ENCODE results near the gene FXR1.
"Not testable (repeated sequence)": the region's sequence is repeated elsewhere in the genome, so short reads cannot be mapped to it uniquely, and the experiment has no call there.

The FXR1 gene

DNA sequence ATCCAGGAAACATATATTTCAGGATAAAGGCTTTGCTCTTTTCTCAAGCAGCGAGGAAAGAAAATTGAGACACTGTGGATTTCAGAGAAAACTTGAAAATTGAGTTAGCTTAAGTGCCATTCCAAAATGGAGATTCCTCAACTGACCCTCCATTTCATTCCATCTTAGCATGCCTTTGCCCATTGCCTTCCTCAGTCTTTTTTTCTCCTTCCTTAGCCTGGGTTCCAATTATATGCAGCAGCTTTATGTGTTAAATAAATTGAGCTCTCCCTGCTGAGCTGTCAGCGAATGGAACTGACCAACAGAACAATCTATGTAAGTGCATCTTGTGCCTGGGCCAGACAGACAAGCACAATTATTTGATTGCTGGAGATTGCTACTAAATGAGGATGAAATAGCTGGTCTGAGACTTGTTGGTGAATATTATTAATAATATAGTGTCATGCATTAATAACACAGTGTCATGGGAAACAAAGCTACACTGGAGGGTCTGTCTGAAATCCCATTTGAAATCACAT, 84.0 kb downstream of the FXR1 start:
- no peak for DNase-seq
- H3K4me3 ChIP-seq (ENCODE audit: insufficient read depth, low read depth, low read length, poor library complexity, severe bottlenecking): no peak overlapping the region

GRCh38 chr3:181002331-181002730, 89.9 kb downstream of the FXR1 start:
- H3K36me3 ChIP-seq (ENCODE audit: control insufficient read depth, insufficient read depth, low read length); DNase-seq; H3K9me3 ChIP-seq (ENCODE audit: control insufficient read depth, low read length); H3K27ac ChIP-seq (ENCODE audit: insufficient read depth, low read length, poor library complexity, severe bottlenecking); H3K4me3 ChIP-seq (ENCODE audit: insufficient read depth, low read depth, low read length, poor library complexity, severe bottlenecking); H3K4me1 ChIP-seq (ENCODE audit: control insufficient read depth, insufficient read depth, low read length, poor library complexity, severe bottlenecking); H3K27me3 ChIP-seq (replicated peaks; ENCODE audit: control insufficient read depth, insufficient read depth, low read length, poor library complexity, severe bottlenecking): not testable (repeated sequence)

More for the DNA sequence above, 84.0 kb downstream of the FXR1 start:
- Histone ChIP-seq H3K36me3 (ENCODE audit: control insufficient read depth, insufficient read depth, low read length) (no peaks in the 10 kb centered on the region), H3K27me3 (replicated peaks; ENCODE audit: control insufficient read depth, insufficient read depth, low read length, poor library complexity, severe bottlenecking) (no peaks in the 10 kb centered on the region), H3K9me3 (ENCODE audit: control insufficient read depth, low read length) (no peaks in the 10 kb centered on the region), H3K27ac (ENCODE audit: insufficient read depth, low read length, poor library complexity, severe bottlenecking) (no peak overlapping the region), H3K4me1 (ENCODE audit: control insufficient read depth, insufficient read depth, low read length, poor library complexity, severe bottlenecking) (no peaks in the 10 kb centered on the region)

DNA sequence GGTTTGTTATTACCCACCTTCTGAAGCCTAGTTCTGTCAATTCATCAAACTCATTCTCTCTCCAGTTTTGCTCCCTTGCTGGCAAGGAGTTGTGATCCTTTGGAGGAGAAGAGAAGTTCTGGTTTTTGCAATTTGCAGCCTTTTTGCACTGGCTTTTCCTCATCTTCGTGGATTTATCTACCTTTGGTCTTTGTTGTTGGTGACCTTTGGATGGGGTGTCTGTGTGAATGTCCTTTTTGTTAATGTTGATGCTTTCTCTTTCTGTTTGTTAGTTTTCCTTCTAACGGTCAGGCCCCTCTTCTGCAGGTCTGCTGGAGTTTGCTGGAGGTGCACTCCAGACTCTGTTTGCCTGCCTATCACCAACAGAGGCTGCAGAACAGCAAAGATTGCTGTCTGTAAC, 91.0 kb downstream of the FXR1 start:
- H3K27me3 ChIP-seq (replicated peaks; ENCODE audit: control insufficient read depth, insufficient read depth, low read length, poor library complexity, severe bottlenecking); H3K4me1 ChIP-seq (ENCODE audit: control insufficient read depth, insufficient read depth, low read length, poor library complexity, severe bottlenecking); DNase-seq; H3K4me3 ChIP-seq (ENCODE audit: insufficient read depth, low read depth, low read length, poor library complexity, severe bottlenecking); H3K27ac ChIP-seq (ENCODE audit: insufficient read depth, low read length, poor library complexity, severe bottlenecking); H3K36me3 ChIP-seq (ENCODE audit: control insufficient read depth, insufficient read depth, low read length); H3K9me3 ChIP-seq (ENCODE audit: control insufficient read depth, low read length): not testable (repeated sequence)

- Histone ChIP-seq H3K9me3 (ENCODE audit: control insufficient read depth, low read length) (no peaks in the 10 kb centered on the region), H3K36me3 (ENCODE audit: control insufficient read depth, insufficient read depth, low read length) (no peaks in the 10 kb centered on the region), H3K27me3 (replicated peaks; ENCODE audit: control insufficient read depth, insufficient read depth, low read length, poor library complexity, severe bottlenecking) (no peaks in the 10 kb centered on the region), H3K4me3 (ENCODE audit: insufficient read depth, low read depth, low read length, poor library complexity, severe bottlenecking) (no peak overlapping the region), H3K4me1 (ENCODE audit: control insufficient read depth, insufficient read depth, low read length, poor library complexity, severe bottlenecking) (no peaks in the 10 kb centered on the region), H3K27ac (ENCODE audit: insufficient read depth, low read length, poor library complexity, severe bottlenecking) (no peak overlapping the region)
- no peak for DNase-seq
Measured at GRCh38 chr3:181006541-181006940, 94.1 kb downstream of the FXR1 start.

DNA sequence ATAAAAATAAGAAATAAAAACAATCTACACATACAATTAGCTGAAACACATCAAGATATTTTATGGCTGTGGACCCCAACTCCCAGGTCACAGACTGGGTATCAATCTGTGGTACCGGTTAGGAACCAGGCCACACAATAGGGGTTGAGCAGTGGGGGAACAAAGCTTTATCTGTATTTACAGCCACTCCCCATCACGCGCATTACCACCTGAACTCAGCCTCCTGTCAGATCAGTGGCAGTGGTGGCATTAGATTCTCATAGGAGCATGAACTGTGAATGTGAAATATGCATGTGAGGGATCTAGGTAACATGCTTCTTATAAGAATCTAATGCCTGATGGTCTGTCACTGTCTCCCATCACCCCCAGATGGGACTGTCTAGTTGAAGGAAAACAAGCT, 94.8 kb downstream of the FXR1 start:
- Histone ChIP-seq H3K4me3 (ENCODE audit: insufficient read depth, low read depth, low read length, poor library complexity, severe bottlenecking) (no peak overlapping the region), H3K27ac (ENCODE audit: insufficient read depth, low read length, poor library complexity, severe bottlenecking) (no peak overlapping the region), H3K27me3 (replicated peaks; ENCODE audit: control insufficient read depth, insufficient read depth, low read length, poor library complexity, severe bottlenecking) (no peaks in the 10 kb centered on the region), H3K9me3 (ENCODE audit: control insufficient read depth, low read length) (no peaks in the 10 kb centered on the region), H3K36me3 (ENCODE audit: control insufficient read depth, insufficient read depth, low read length) (no peaks in the 10 kb centered on the region), H3K4me1 (ENCODE audit: control insufficient read depth, insufficient read depth, low read length, poor library complexity, severe bottlenecking) (no peaks in the 10 kb centered on the region)
- DNase-seq: no peak

- no peaks in the 10 kb centered on the region for H3K4me1 ChIP-seq (ENCODE audit: control insufficient read depth, insufficient read depth, low read length, poor library complexity, severe bottlenecking)
- no peak for DNase-seq
- no peak overlapping the region for H3K4me3 ChIP-seq (ENCODE audit: insufficient read depth, low read depth, low read length, poor library complexity, severe bottlenecking)
- no peaks in the 10 kb centered on the region for H3K9me3 ChIP-seq (ENCODE audit: control insufficient read depth, low read length)
- no peak overlapping the region for H3K27ac ChIP-seq (ENCODE audit: insufficient read depth, low read length, poor library complexity, severe bottlenecking)
- H3K27me3 ChIP-seq (replicated peaks; ENCODE audit: control insufficient read depth, insufficient read depth, low read length, poor library complexity, severe bottlenecking): no peaks in the 10 kb centered on the region
- no peaks in the 10 kb centered on the region for H3K36me3 ChIP-seq (ENCODE audit: control insufficient read depth, insufficient read depth, low read length)
Measured at GRCh38 chr3:181008796-181009195, 96.3 kb downstream of the FXR1 start.

GRCh38 chr3:181009225-181009624, 96.8 kb downstream of the FXR1 start:
- no peak overlapping the region for H3K4me3 ChIP-seq (ENCODE audit: insufficient read depth, low read depth, low read length, poor library complexity, severe bottlenecking)
- no peaks in the 10 kb centered on the region for H3K9me3 ChIP-seq (ENCODE audit: control insufficient read depth, low read length)
- H3K36me3 ChIP-seq (ENCODE audit: control insufficient read depth, insufficient read depth, low read length): no peaks in the 10 kb centered on the region
- no peak for DNase-seq
- H3K27ac ChIP-seq (ENCODE audit: insufficient read depth, low read length, poor library complexity, severe bottlenecking): no peak overlapping the region
- H3K4me1 ChIP-seq (ENCODE audit: control insufficient read depth, insufficient read depth, low read length, poor library complexity, severe bottlenecking): no peaks in the 10 kb centered on the region
- no peaks in the 10 kb centered on the region for H3K27me3 ChIP-seq (replicated peaks; ENCODE audit: control insufficient read depth, insufficient read depth, low read length, poor library complexity, severe bottlenecking)

GRCh38 chr3:181017690-181018089, 105.2 kb downstream of the FXR1 start:
- no peak for DNase-seq
- Histone ChIP-seq H3K27me3 (replicated peaks; ENCODE audit: control insufficient read depth, insufficient read depth, low read length, poor library complexity, severe bottlenecking) (no peaks in the 10 kb centered on the region), H3K4me3 (ENCODE audit: insufficient read depth, low read depth, low read length, poor library complexity, severe bottlenecking) (no peak overlapping the region), H3K27ac (ENCODE audit: insufficient read depth, low read length, poor library complexity, severe bottlenecking) (no peak overlapping the region), H3K4me1 (ENCODE audit: control insufficient read depth, insufficient read depth, low read length, poor library complexity, severe bottlenecking) (no peaks in the 10 kb centered on the region), H3K36me3 (ENCODE audit: control insufficient read depth, insufficient read depth, low read length) (no peaks in the 10 kb centered on the region), H3K9me3 (ENCODE audit: control insufficient read depth, low read length) (no peaks in the 10 kb centered on the region)

GRCh38 chr3:181025204-181025603, 112.7 kb downstream of the FXR1 start:
- DNase-seq: no peak
- Histone ChIP-seq H3K9me3 (ENCODE audit: control insufficient read depth, low read length) (peaks cover 3% of the 10 kb centered on the region), H3K4me1 (ENCODE audit: control insufficient read depth, insufficient read depth, low read length, poor library complexity, severe bottlenecking) (no peaks in the 10 kb centered on the region), H3K36me3 (ENCODE audit: control insufficient read depth, insufficient read depth, low read length) (no peaks in the 10 kb centered on the region), H3K4me3 (ENCODE audit: insufficient read depth, low read depth, low read length, poor library complexity, severe bottlenecking) (no peak overlapping the region), H3K27ac (ENCODE audit: insufficient read depth, low read length, poor library complexity, severe bottlenecking) (no peak overlapping the region), H3K27me3 (replicated peaks; ENCODE audit: control insufficient read depth, insufficient read depth, low read length, poor library complexity, severe bottlenecking) (no peaks in the 10 kb centered on the region)

DNA sequence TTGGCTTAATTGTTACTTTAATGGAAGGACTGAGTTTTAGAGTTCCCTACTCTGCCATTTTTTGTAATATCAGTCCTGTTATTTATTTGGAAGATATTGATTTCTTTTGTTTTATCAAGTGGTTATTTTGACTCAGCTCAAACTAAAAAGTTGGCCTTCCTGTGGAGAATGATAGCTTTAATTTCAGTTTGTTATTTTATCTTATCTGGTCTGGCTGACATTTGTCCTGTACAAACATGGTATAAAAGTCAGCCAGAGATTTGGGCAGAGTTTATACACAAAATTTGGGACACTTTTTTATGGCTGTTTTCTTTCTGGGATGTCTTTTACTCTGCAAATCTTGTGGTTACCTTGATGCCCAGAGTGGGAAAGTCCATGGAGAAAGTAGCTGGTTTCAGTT, 118.5 kb downstream of the FXR1 start:
- DNase-seq: no peak
- Histone ChIP-seq H3K4me1 (ENCODE audit: control insufficient read depth, insufficient read depth, low read length, poor library complexity, severe bottlenecking) (no peaks in the 10 kb centered on the region), H3K4me3 (ENCODE audit: insufficient read depth, low read depth, low read length, poor library complexity, severe bottlenecking) (no peak overlapping the region), H3K36me3 (ENCODE audit: control insufficient read depth, insufficient read depth, low read length) (no peaks in the 10 kb centered on the region), H3K27me3 (replicated peaks; ENCODE audit: control insufficient read depth, insufficient read depth, low read length, poor library complexity, severe bottlenecking) (no peaks in the 10 kb centered on the region), H3K27ac (ENCODE audit: insufficient read depth, low read length, poor library complexity, severe bottlenecking) (no peak overlapping the region), H3K9me3 (ENCODE audit: control insufficient read depth, low read length) (no peaks in the 10 kb centered on the region)

Data from effector memory CD4-positive, alpha-beta T cell (primary cell).